GM21515 (cell line): ENCODE data around the gene NQO1.

Source experiments
- ATAC-seq: cut with Tn5 transposase; IDR thresholded peaks from one replicate; pipeline ENCODE4 v1.9.1; 2021; ENCODE audit not compliant: unreplicated experiment

NQO1 gene

GRCh38 chr16:69707920-69708683 is 18.3 kb downstream of the NQO1 start:
- no peak for ATAC-seq

GRCh38 chr16:69706975-69707340 is 19.4 kb downstream of the NQO1 start:
- ATAC-seq: no peak

GRCh38 chr16:69706256-69706974 is 19.9 kb downstream of the NQO1 start:
- ATAC-seq: no peak

- ATAC-seq: no peak
Observed at GRCh38 chr16:69703638-69704037, 22.7 kb downstream of the NQO1 start.

GRCh38 chr16:69701866-69702265 is 24.5 kb downstream of the NQO1 start:
- ATAC-seq: no peak

- ATAC-seq: no peak
Observed at GRCh38 chr16:69701452-69701851, 24.9 kb downstream of the NQO1 start.

- no peak for ATAC-seq
Observed at GRCh38 chr16:69699915-69700314, 26.4 kb downstream of the NQO1 start.

GRCh38 chr16:69698404-69698803 is 28.0 kb downstream of the NQO1 start:
- ATAC-seq: no peak

- no peak for ATAC-seq
Observed at GRCh38 chr16:69693916-69694315, 32.4 kb downstream of the NQO1 start.

GRCh38 chr16:69691980-69692911 is 34.1 kb downstream of the NQO1 start:
- peak; percentile 54 for ATAC-seq

- no peak for ATAC-seq
Observed at GRCh38 chr16:69688589-69688988, 37.8 kb downstream of the NQO1 start.

- no peak for ATAC-seq
Observed at GRCh38 chr16:69680358-69680757, 46.0 kb downstream of the NQO1 start.

- no peak for ATAC-seq
Observed at GRCh38 chr16:69672998-69673713, 53.2 kb downstream of the NQO1 start.

- no peak for ATAC-seq
Observed at GRCh38 chr16:69672315-69672997, 53.9 kb downstream of the NQO1 start.

- ATAC-seq: no peak
Observed at GRCh38 chr16:69669577-69669976, 56.8 kb downstream of the NQO1 start.

GRCh38 chr16:69663846-69664245 is 62.5 kb downstream of the NQO1 start:
- ATAC-seq: no peak

GRCh38 chr16:69662901-69663300 is 63.5 kb downstream of the NQO1 start:
- ATAC-seq: no peak

- no peak for ATAC-seq
Observed at GRCh38 chr16:69660166-69660565, 66.2 kb downstream of the NQO1 start.
